ENCODE results near the gene MATN4. TPM values are rescaled to one million over a fixed set of nuclear protein-coding genes. Genes with fewer than 3 reads are reported as not detected.

Gene MATN4
- total RNA-seq, 1 experiment from 2014 or later: 0.64 TPM

GRCh38 chr20:45292343-45292742 lies 15.8 kb downstream of the MATN4 start:
- no peak for TF ChIP-seq ZFX (IDR thresholded peaks at IDR 0.05)
- TF ChIP-seq EZH2 (IDR thresholded peaks at IDR 0.05): no peak
- TF ChIP-seq, protein P1, sequence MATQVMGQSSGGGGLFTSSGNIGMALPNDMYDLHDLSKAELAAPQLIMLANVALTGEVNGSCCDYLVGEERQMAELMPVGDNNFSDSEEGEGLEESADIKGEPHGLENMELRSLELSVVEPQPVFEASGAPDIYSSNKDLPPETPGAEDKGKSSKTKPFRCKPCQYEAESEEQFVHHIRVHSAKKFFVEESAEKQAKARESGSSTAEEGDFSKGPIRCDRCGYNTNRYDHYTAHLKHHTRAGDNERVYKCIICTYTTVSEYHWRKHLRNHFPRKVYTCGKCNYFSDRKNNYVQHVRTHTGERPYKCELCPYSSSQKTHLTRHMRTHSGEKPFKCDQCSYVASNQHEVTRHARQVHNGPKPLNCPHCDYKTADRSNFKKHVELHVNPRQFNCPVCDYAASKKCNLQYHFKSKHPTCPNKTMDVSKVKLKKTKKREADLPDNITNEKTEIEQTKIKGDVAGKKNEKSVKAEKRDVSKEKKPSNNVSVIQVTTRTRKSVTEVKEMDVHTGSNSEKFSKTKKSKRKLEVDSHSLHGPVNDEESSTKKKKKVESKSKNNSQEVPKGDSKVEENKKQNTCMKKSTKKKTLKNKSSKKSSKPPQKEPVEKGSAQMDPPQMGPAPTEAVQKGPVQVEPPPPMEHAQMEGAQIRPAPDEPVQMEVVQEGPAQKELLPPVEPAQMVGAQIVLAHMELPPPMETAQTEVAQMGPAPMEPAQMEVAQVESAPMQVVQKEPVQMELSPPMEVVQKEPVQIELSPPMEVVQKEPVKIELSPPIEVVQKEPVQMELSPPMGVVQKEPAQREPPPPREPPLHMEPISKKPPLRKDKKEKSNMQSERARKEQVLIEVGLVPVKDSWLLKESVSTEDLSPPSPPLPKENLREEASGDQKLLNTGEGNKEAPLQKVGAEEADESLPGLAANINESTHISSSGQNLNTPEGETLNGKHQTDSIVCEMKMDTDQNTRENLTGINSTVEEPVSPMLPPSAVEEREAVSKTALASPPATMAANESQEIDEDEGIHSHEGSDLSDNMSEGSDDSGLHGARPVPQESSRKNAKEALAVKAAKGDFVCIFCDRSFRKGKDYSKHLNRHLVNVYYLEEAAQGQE (IDR thresholded peaks at IDR 0.05; ENCODE audit: low read depth): no peak
- TF ChIP-seq JUND (IDR thresholded peaks at IDR 0.05): no peak
- no peak for TF ChIP-seq CEBPB (IDR thresholded peaks at IDR 0.05; ENCODE audit: low read depth)
- no peak for TF ChIP-seq RAD21 (IDR thresholded peaks at IDR 0.05; ENCODE audit: low read depth)
- no peak for TF ChIP-seq FOSL1 (IDR thresholded peaks at IDR 0.05; ENCODE audit: low read depth)
- no peaks in the 10 kb centered on the region for H3K79me2 ChIP-seq (ENCODE audit: insufficient read depth, low read length)
- no peak overlapping the region for H3K4me2 ChIP-seq (ENCODE audit: low read length)
- intact Hi-C loops (cut with micrococcal nuclease): no loop called here
- no peak overlapping the region for H3K4me3 ChIP-seq (replicated peaks in 1 of 2; ENCODE audit: low read depth in 1 of 2, low read length in 2 of 2)
- H3K9me3 ChIP-seq (ENCODE audit: control insufficient read depth in 1 of 2, insufficient read depth in 1 of 2, low read depth in 1 of 2, low read length in 2 of 2): peaks cover 0 to 3% of the 10 kb centered on the region in 2 experiments; a peak in 1 of 4 replicates
- no peak overlapping the region for H3K9ac ChIP-seq (ENCODE audit: low read length)
- no peaks in the 10 kb centered on the region for H3K27me3 ChIP-seq (ENCODE audit: insufficient read depth, low read length)
- no peak overlapping the region for H2AFZ ChIP-seq (ENCODE audit: low read depth, low read length, poor library complexity, severe bottlenecking)
- H3K9me2 ChIP-seq (ENCODE audit: insufficient read depth): no peaks in the 10 kb centered on the region
- POLR2A ChIA-PET: interaction anchor here (1.9 kb wide), 1 partner anchor 8 kb away, joined by 6 read pairs; no protein-coding TSS in a partner anchor
- RAD21 ChIA-PET (ENCODE audit: low non-redundant PET in 1 of 2, low total read pairs in 2 of 2, uncharacterized antibody in 2 of 2, unreplicated experiment in 2 of 2): no interaction called here
- ATAC-seq (no peak), DNase-seq (ENCODE audit: low read depth, low spot score) (no peak)
- no TSS peak for BruUV-seq (replicated peaks)
- H4K20me1 ChIP-seq (ENCODE audit: insufficient read depth): no peaks in the 10 kb centered on the region
- CTCF ChIA-PET: interaction anchor here (0.7 to 5.4 kb wide), 12 partner anchors 8 to 479 kb away, joined by 3 to 30 read pairs (median 4); no protein-coding TSS in a partner anchor
- H3K4me1 ChIP-seq (ENCODE audit: control insufficient read depth in 1 of 2, insufficient read depth in 2 of 2, low read length in 2 of 2): peaks cover 0 to 12% of the 10 kb centered on the region in 2 experiments; a peak in 2 of 4 replicates
- H3K36me3 ChIP-seq (ENCODE audit: control insufficient read depth in 1 of 2, insufficient read depth in 2 of 2, low read length in 2 of 2): no peaks in the 10 kb centered on the region
- no peak overlapping the region for H3K27ac ChIP-seq (ENCODE audit: low read depth, low read length)
